GM08714 (cell line): ENCODE results near the gene TAS2R20.
"Not testable (repeated sequence)": the region's sequence is repeated elsewhere in the genome, so short reads cannot be mapped to it uniquely, and the experiment has no call there.

Experiments used
- H3K4me3 ChIP-seq: fragments of 200-500 bp; sonication (Bioruptor generic); 2 replicates; pipeline ENCODE4 v1.5.1; 2014; ENCODE audit warnings: mild to moderate bottlenecking, low read length, inconsistent platforms
- ZNF274 ChIP-seq: IDR thresholded peaks from 2 replicates; pipeline ENCODE4 v1.6.1; 2012; ENCODE audit warnings: mild to moderate bottlenecking, low read depth, low read length

TAS2R20 gene

GRCh38 chr12:10998204-10998603, at the start of gene TAS2R20:
Gene TAS2R20, minus strand, starts transcription at chr12:10998304. Its CDS starts 429 bp downstream, at chr12:10997875.
- H3K4me3 ChIP-seq, result no peak within 1 kb of the TSS
- TF ChIP-seq ZNF274, result no peak

- H3K4me3 ChIP-seq, result not testable (repeated sequence)
Measured at GRCh38 chr12:11041366-11041765, 43.3 kb upstream of the TAS2R20 start.

DNA sequence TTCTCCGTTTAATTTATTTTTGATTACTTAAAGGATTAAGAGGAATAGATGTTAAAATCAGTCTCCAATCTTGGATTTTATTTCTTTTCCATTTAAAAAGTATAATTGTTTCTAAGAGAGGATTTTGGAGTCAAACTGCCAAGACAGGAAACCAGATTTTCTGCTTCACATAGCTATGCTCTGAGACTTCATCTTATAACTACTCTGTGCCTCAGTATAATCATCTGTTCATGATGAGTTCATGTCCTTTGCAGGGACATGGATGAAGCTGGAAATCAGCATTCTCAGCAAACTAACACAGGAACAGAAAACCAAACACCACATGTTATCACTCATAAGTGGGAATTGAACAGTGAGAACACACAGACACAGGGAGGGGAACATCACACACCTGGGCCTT, 42.1 kb upstream of the TAS2R20 start:
- no peak overlapping the region for H3K4me3 ChIP-seq
- TF ChIP-seq ZNF274, result no peak

DNA sequence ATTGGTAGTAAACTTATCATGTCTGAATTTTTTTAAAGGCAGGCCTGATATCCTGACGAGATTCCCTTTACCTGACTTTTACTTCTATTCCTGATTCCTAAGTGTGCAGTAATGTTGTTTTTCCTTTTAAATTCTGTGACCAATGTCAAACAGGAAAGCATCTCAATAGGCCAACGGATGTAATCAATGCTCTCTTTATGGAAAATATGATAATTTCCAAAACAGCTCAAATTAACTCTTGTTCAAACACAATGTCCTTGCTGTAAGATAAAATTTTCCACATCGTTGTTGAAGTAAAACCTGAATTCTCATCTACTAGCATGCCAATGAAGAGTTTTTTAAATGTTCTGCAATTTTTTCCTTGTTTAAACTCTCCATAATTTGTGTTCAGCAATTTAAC, 41.1 kb upstream of the TAS2R20 start:
- H3K4me3 ChIP-seq, result no peak overlapping the region

DNA sequence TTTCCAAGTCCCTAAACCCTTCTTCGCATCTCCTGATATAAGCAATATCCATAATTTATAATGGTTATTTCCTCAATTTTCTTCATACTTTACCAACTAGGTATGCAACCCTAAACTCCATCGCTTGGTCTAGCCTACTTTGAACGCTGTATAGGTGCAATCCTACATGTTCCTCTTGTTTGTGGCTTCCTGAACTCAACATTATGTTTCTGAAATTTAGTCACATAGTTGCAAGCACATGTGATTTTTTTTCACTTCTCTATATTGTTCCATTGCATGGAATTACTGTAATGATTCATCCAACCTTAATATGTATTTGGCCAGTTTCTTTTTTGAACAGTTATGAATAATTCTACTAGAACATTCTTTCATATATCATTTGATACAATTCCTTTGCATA, 35.9 kb upstream of the TAS2R20 start:
- not testable (repeated sequence) for H3K4me3 ChIP-seq

More for the DNA sequence above, 41.1 kb upstream of the TAS2R20 start:
- no peak for TF ChIP-seq ZNF274

DNA sequence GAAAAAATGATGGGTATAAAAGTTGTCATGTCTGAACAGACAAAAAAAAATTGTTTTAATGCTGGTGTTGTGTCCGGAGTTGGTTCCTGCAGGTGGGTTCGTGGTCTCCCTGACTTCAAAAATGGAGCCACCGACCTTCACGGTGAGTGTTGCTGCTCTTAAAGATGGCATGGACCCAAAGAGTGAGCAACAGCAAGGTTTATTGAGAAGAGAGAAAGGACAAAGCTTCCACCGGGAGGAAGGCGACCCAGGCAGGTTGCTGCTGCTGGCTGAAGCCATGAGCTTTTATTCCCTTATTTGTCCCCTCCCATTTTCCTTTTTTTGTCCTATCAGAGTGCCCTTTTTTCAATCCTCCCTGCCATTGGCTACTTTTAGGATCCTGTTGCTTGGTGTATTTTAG, 33.2 kb upstream of the TAS2R20 start, which contains the start of gene TAS2R31:
Gene TAS2R31 (minus strand): TSS at position 101 of the 400 bp plus-strand sequence. CDS start 72 bp downstream, at position 29.
- TF ChIP-seq ZNF274, result no peak
- no peak within 1 kb of the TSS for H3K4me3 ChIP-seq

GRCh38 chr12:11026118-11026517, 28.0 kb upstream of the TAS2R20 start:
- no peak for TF ChIP-seq ZNF274
- H3K4me3 ChIP-seq, result no peak overlapping the region

- H3K4me3 ChIP-seq, result no peak overlapping the region
- no peak for TF ChIP-seq ZNF274
Measured at GRCh38 chr12:11023387-11023786, 25.3 kb upstream of the TAS2R20 start.

- H3K4me3 ChIP-seq, result no peak within 1 kb of the TSS
- TF ChIP-seq ZNF274, result no peak
Measured at GRCh38 chr12:11022520-11022919, 24.4 kb upstream of the TAS2R20 start, which contains the start of gene TAS2R19. Gene TAS2R19, minus strand, starts transcription at chr12:11022620. Its CDS starts 49 bp downstream, at chr12:11022571.

- H3K4me3 ChIP-seq, result no peak overlapping the region
- no peak for TF ChIP-seq ZNF274
Measured at GRCh38 chr12:11016937-11017336, 18.8 kb upstream of the TAS2R20 start.

GRCh38 chr12:11015775-11016430, 17.8 kb upstream of the TAS2R20 start:
- no peak for TF ChIP-seq ZNF274

DNA sequence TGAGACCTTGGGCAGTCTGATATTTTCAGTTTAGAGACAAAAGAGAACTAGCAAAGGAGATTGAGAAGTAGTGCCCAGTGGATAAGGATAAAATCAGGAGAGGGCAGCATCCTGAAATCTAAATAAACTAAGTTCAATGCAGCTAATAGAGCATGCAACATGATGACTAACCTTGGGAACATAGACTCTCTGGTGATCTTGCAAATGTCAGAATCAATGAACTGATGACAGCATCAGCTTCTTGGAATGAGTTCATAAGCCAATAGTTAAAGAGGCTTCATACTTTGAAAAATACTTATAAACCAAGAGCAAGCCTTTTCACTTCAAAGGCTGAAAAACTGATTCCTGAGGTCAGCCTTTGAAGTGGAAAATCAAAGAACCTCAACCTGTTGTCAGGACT, 16.1 kb upstream of the TAS2R20 start:
- H3K4me3 ChIP-seq, result no peak overlapping the region
- no peak for TF ChIP-seq ZNF274

More at GRCh38 chr12:11015775-11016430, 17.8 kb upstream of the TAS2R20 start:
- H3K4me3 ChIP-seq, result no peak overlapping the region

GRCh38 chr12:11007608-11008007, 9.5 kb upstream of the TAS2R20 start:
- no peak overlapping the region for H3K4me3 ChIP-seq
- no peak for TF ChIP-seq ZNF274

GRCh38 chr12:10994307-10994706, 3.8 kb downstream of the TAS2R20 start:
- no peak overlapping the region for H3K4me3 ChIP-seq
- no peak for TF ChIP-seq ZNF274

DNA sequence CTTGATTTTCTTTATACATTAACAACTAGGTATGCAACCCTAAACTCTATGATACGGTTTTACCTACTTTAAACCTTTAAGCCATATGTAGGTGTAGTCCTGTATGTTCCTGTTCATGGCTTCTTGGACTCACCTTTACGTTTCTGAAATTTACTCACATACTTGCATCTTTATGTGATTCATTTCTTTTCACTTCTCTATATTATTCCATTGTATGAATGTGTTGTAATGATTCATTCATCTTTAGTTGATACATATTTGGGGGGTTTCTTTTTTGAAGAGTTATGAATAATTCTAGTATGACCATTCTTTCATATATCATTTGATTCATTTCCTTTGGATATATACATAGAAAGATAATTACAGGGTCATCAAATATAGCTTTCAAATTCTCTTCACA, 9.0 kb downstream of the TAS2R20 start:
- H3K4me3 ChIP-seq, result no peak overlapping the region
- no peak for TF ChIP-seq ZNF274

- TF ChIP-seq ZNF274, result no peak
- no peak within 1 kb of the TSS for H3K4me3 ChIP-seq
Measured at GRCh38 chr12:10986812-10987211, 11.3 kb downstream of the TAS2R20 start, which contains the start of gene TAS2R50. Gene TAS2R50, minus strand, starts transcription at chr12:10986912. Its CDS starts 52 bp downstream, at chr12:10986860.
